Nucleus accumbens (tissue), 56 donors: ENCODE results near the gene RAD17.
"Not testable (repeated sequence)": the region's sequence is repeated elsewhere in the genome, so short reads cannot be mapped to it uniquely, and the experiment has no call there.

Experiments
- DNase-seq, 56 donors: peaks; one replicate each; lab custom pipeline; 2025; lab: John Stamatoyannopoulos, UW

RAD17 gene

DNA sequence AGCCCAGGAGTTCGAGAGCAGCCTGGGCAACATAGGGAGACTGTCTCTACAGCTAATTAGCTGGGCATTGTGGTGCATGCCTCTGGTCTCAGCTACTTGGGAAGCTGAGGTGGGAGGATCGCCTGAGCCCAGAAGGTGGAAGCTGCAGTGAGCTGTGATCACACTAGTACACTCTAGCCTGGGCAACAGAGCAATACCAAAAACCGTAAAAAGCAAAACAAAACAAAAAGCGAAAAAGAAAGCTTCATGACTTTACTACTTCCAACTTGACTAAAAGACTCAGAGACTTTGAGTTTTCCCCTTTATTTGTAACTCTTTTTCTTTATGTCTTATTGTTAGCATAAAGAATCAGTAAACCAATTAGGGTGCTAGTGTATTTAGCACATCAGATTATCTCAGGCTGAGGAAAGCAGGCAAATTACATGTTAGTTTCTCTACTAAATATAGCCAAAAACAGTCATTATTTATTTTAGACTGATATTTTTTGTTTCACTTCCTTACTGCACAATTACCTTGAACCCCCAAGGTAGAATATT lies 5.4 kb downstream of the RAD17 start:
- no peak for DNase-seq

- DNase-seq, result no peak
Observed at GRCh38 chr5:69378376-69378775, 8.8 kb downstream of the RAD17 start.

GRCh38 chr5:69404659-69405330 lies 35.2 kb downstream of the RAD17 start:
- no peak for DNase-seq

- peak in 31 of 56 donors; percentile 1 to 53 (median 10) for DNase-seq
Observed at GRCh38 chr5:69414885-69415583, 45.4 kb downstream of the RAD17 start, which contains the start of gene MARVELD2. MARVELD2 (plus strand) TSS chr5:69415116; CDS start chr5:69419386, 4,270 bp downstream.

DNA sequence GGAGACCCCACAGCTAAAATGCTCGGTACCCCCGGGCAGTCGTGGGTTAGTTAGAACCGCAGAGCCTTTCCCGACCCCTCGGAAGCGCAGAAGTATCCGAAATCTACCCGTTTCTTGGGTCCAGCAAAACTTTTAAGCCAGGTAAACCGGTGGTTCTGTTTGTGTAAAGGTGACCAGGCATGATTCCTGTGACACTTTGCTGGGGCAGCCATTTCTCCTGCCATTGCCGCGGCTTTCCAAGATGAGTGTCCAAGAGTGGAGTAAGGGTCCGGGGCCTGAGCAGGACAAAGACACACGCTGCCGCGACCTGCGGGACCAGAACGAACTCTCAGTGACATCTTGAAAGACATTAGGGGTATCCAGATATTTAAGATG lies 46.0 kb downstream of the RAD17 start:
- DNase-seq, result no peak

DNA sequence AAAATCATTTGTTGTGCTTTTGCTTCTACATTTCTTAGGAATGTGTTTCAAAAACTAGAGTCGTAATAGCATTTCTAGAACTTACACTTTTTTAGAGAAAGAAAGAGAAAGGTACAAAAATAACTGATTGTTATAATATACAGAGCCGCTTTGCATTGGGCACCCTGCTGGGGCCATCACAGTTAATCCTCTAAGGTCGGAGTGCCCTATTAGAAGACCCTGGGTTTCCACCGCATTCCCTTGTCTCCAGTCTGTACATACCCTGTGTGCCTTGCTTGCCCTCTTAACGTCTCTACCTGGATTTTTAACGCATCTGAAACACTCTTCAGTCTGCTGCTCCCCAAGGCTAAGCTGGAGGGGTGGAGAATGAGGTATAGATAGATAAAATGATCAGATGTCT lies 46.6 kb downstream of the RAD17 start:
- DNase-seq, result no peak

DNA sequence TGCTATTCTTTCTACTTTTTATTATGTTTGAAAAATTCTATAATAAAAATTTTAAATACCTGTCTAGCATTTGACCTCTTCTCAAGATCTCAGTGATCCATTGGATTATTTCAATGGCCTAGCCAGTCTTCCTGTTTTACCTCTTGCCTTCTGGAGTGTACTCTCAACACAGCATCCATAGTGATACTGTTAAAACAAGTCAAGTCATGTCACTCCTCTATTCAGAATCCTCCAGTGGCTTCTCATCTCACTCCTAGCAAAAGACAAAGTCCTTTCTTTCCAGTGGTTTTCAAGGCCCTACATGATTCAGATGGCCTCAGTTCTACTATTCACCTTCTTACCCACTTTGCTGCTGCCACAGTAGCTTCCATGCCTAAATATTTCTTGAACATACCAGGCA lies 47.1 kb downstream of the RAD17 start:
- no peak for DNase-seq

- DNase-seq, result no peak
Observed at GRCh38 chr5:69418554-69418953, 48.9 kb downstream of the RAD17 start.

GRCh38 chr5:69431424-69432303 lies 62.0 kb downstream of the RAD17 start:
- no peak for DNase-seq

DNA sequence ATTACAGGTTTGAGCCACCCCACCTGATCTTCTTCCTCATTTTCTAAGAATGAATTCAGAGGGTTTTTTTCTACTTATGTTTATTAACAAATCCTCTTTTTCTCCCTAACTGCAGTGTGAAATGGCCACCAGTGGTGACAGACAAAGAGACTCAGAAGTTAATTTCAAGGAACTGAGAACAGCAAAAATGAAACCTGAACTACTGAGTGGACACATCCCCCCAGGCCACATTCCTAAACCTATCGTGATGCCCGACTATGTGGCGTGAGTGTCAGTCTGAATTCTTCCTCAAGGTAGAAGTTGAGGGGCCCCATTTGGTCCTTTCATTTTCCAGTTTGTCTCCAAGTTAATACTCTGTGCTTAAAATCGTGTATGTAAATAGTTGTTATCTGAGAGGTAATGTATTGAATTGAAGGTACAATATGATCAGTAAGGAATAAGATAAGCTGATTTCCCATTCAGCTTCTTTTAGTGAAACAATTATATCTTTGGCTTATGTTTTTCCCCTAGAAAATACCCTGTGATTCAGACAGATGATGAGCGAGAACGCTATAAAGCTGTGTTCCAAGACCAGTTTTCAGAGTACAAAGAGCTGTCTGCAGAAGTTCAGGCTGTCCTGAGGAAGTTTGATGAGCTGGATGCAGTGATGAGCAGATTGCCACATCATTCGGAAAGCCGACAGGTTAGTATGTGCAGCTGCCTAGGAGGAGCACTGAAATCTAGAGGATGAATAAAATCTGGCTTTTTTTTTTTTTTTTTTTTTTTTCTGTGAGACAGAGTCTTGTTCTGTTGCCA lies 63.0 kb downstream of the RAD17 start:
- no peak for DNase-seq

DNA sequence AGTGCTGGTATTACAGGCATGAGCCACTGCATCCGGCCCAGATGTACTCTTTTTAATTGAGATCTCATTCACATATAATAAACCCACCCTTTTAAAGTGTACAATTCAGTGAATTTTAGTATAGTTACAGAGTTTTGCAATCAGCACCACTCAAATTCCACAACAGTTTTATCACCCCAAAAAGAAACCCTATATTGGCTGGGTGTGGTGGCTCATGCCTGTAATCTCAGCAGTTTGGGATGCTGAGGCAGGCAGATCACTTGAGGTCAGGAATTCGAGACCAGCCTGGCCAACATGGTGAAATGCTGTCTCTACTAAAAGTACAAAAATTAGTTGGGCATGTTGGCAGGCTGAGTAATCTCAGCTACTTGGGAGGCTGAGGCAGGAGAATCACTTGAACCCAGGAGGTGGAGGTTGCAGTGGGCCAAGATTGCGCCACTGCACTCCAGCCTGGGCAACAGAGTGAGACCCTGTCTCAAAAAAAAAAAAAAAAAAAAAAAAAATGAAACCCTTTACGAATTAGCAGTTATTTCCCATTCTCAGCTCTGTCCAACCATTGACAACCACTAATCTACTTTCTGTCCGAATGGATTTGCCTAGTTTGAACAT lies 65.8 kb downstream of the RAD17 start:
- not testable (repeated sequence) for DNase-seq

GRCh38 chr5:69444127-69444754 lies 74.6 kb downstream of the RAD17 start:
- DNase-seq, result no peak

DNA sequence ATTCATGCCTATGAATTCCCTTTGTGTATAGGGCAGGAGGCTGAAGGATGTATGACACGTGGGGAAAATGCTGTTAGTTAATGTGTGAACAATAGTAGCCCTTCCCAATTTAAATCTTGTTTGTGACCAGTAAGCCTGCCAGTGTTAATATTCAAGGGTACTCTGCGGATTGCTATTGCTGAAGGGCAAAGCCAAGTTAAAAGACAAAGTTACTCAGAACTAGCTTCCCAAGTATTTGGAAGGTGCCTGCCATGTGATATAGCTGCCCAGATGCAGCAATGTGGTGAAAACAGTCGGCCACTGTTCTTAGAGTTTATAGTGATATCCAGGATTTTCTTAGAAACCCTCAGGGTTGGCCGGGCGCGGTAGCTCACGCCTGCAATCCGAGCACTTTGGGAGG lies 79.9 kb downstream of the RAD17 start:
- DNase-seq, result no peak

GRCh38 chr5:69450116-69450515 lies 80.5 kb downstream of the RAD17 start:
- no peak for DNase-seq

DNA sequence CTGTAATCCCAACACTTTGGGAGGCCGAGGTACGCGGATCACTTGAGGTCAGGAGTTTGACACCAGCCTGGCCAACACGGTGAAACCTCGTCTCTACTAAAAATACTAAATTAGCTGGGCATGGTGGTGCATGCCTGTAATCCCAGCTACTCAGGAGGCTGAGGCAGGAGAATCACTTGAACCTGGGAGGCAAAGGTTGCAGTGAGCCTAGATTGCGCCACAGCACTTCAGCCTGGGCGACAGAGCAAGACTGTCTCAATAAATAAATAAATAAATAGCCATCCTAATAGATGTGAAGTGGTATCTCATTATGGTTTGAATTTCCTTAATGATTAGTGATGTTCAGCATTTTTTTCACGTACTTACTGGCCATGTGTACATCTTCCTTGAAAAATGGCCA lies 80.9 kb downstream of the RAD17 start:
- not testable (repeated sequence) for DNase-seq

DNA sequence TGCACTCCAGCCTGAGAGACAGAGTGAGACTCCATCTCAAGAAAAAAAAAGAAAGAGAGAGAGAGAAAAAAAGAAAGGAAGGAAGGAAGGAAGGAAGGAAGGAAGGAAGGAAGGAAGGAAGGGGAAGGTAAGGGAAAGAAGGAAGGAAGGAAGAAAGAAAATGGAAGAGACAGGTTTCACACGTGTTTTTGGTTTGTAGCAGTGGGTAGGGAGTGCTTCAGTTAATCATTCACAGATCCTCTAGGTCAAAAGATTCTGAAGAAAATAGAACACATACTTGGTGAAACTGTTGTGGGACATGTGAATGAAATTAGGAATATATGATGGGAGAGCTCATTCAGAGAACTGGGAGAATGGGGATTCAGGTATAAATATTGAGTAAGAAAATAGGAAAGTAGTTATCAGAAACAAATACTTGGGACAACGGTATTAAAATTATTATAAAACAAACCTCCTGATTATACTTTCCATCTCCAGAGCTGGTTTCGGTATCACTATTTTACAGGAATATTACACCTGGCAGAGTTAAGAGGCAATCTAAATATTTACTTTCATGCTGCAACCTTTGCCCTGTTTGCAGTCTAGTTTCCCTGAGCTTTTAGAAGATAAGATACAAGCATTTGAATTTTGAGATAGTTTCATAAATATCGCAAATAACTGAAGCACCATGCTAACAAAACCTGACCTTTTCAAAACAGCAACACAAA lies 82.5 kb downstream of the RAD17 start:
- DNase-seq, result no peak

GRCh38 chr5:69453487-69453886 lies 83.9 kb downstream of the RAD17 start:
- not testable (repeated sequence) for DNase-seq

GRCh38 chr5:69454460-69455249 lies 85.0 kb downstream of the RAD17 start:
- DNase-seq, result no peak
